ENCODE results near the gene RANBP3.
"Not testable (repeated sequence)": the region's sequence is repeated elsewhere in the genome, so short reads cannot be mapped to it uniquely, and the experiment has no call there.

The RANBP3 gene

GRCh38 chr19:5977785-5978605 is at the start of gene RANBP3:
TSS of gene RANBP3 (minus strand) at chr19:5978140. CDS start at chr19:5978082, 58 bp downstream.
- peak; percentile 95 to 99 for DNase-seq

GRCh38 chr19:6026390-6027227 is 48.7 kb upstream of the RANBP3 start:
- no peak for DNase-seq

- DNase-seq = not testable (repeated sequence)
Measured at GRCh38 chr19:6024756-6025155, 46.8 kb upstream of the RANBP3 start.

- no peak for DNase-seq
Measured at GRCh38 chr19:6023936-6024335, 46.0 kb upstream of the RANBP3 start.

- DNase-seq = peak in 1 of 2 experiments; percentile 17
Measured at GRCh38 chr19:6023085-6023682, 45.2 kb upstream of the RANBP3 start.

- no peak for DNase-seq
Measured at GRCh38 chr19:6022570-6023064, 44.7 kb upstream of the RANBP3 start.

GRCh38 chr19:6021878-6022569 is 44.1 kb upstream of the RANBP3 start:
- DNase-seq = peak; percentile 76 to 87

GRCh38 chr19:6020972-6021805 is 43.2 kb upstream of the RANBP3 start:
- DNase-seq = peak; percentile 35 to 55

- peak; percentile 78 to 81 for DNase-seq
Measured at GRCh38 chr19:6020166-6020882, 42.4 kb upstream of the RANBP3 start.

GRCh38 chr19:6018786-6019185 is 40.8 kb upstream of the RANBP3 start:
- no peak for DNase-seq

- DNase-seq = no peak
Measured at GRCh38 chr19:6017576-6017975, 39.6 kb upstream of the RANBP3 start.

GRCh38 chr19:6015841-6016545 is 38.1 kb upstream of the RANBP3 start:
- DNase-seq = no peak

GRCh38 chr19:6014551-6015135 is 36.7 kb upstream of the RANBP3 start:
- no peak for DNase-seq

- DNase-seq = no peak
Measured at GRCh38 chr19:6012426-6013170, 34.7 kb upstream of the RANBP3 start.

GRCh38 chr19:6011794-6012193 is 33.9 kb upstream of the RANBP3 start:
- DNase-seq = no peak

GRCh38 chr19:6011206-6011605 is 33.3 kb upstream of the RANBP3 start:
- DNase-seq = peak in 1 of 2 experiments; percentile 39

- DNase-seq = no peak
Measured at GRCh38 chr19:6010107-6010506, 32.2 kb upstream of the RANBP3 start.

GRCh38 chr19:6007866-6008265 is 29.9 kb upstream of the RANBP3 start:
- no peak for DNase-seq

- no peak for DNase-seq
Measured at GRCh38 chr19:6006896-6007295, 29.0 kb upstream of the RANBP3 start.

All from SHP77 (cell line).